Body of pancreas (tissue), 4 donors: ENCODE data around the gene UMODL1.

Experiments
- CTCF ChIP-seq, 7 experiments: fragments of 450-650 bp in 4 of 7; fragments of 200-600 bp in 3 of 7; sonication (generic) in 3 of 7; IDR thresholded peaks; one replicate each; pipeline ENCODE4 v1.5.1; 2016 to 2019; ENCODE audit warnings: antibody characterized with exemption in 7 of 7
- POLR2A ChIP-seq, 3 donors: fragments of 450-650 bp; IDR thresholded peaks; one replicate each; pipeline ENCODE4 v1.6.1; 2016; ENCODE audit warnings: antibody characterized with exemption in 3 of 3, mild to moderate bottlenecking in 2 of 3

GRCh38 chr21:42147386-42148020 is 76.4 kb downstream of the UMODL1 start:
- TF ChIP-seq CTCF (IDR thresholded peaks at IDR 0.05) = no peak
- no peak for TF ChIP-seq POLR2A (IDR thresholded peaks at IDR 0.05)
